ENCODE measurements around the gene WDR62. TPM values are rescaled to one million over a fixed set of nuclear protein-coding genes. Genes with fewer than 3 reads are reported as not detected.

The WDR62 gene
- 14.0 and 17.0 TPM in 2 replicates for total RNA-seq (2021)
- percentile 71 among the genes with signal in this experiment for Bru-seq, nascent RNA
- percentile 58 among the genes with signal in this experiment for BruChase-seq, experiment 1, labeled RNA remaining after a 2-hour chase
- percentile 75 among the genes with signal in this experiment for BruChase-seq, experiment 2, labeled RNA remaining after a 6-hour chase
- long read RNA-seq, full-length matches to known transcripts, result 8 of 17 reads
- long read RNA-seq, partial matches to known transcripts, result 5 of 17 reads
- long read RNA-seq, other reads (novel, unspliced or antisense), result 4 of 17 reads

- no peak for TF ChIP-seq EZH2 (IDR thresholded peaks at IDR 0.05; ENCODE audit: low read depth)
- TF ChIP-seq, protein P1, sequence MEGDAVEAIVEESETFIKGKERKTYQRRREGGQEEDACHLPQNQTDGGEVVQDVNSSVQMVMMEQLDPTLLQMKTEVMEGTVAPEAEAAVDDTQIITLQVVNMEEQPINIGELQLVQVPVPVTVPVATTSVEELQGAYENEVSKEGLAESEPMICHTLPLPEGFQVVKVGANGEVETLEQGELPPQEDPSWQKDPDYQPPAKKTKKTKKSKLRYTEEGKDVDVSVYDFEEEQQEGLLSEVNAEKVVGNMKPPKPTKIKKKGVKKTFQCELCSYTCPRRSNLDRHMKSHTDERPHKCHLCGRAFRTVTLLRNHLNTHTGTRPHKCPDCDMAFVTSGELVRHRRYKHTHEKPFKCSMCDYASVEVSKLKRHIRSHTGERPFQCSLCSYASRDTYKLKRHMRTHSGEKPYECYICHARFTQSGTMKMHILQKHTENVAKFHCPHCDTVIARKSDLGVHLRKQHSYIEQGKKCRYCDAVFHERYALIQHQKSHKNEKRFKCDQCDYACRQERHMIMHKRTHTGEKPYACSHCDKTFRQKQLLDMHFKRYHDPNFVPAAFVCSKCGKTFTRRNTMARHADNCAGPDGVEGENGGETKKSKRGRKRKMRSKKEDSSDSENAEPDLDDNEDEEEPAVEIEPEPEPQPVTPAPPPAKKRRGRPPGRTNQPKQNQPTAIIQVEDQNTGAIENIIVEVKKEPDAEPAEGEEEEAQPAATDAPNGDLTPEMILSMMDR (conservative IDR thresholded peaks at IDR 0.05), result no peak
- peaks cover 21% of the 10 kb centered on the region; the same call in 1 of the 2 replicates for H3F3A ChIP-seq (ENCODE audit: insufficient read depth, low read depth)
- no peaks in the 10 kb centered on the region for H3K9me3 ChIP-seq (ENCODE audit: insufficient read depth, low read depth)
- no peaks in the 10 kb centered on the region for H4K20me1 ChIP-seq (ENCODE audit: insufficient read depth)
- peak; percentile 83 to 94 for DNase-seq
- ChIA-PET CTCF (interaction anchor here (0.6 kb wide), 1 partner anchor 116 kb away, joined by 3 read pairs; no protein-coding TSS in a partner anchor), POLR2A (ENCODE audit: unreplicated experiment) (interaction anchor here (1.6 to 2.0 kb wide), 2 partner anchors 41 to 46 kb away, joined by 7 read pairs; partner anchors contain the start of genes ALKBH6 and SYNE4)
- no TSS peak for BruUV-seq (replicated peaks)
- peak within 1 kb of the TSS; percentile 69 for H3K27ac ChIP-seq
- peak within 1 kb of the TSS; percentile 99 for H3K4me2 ChIP-seq
- H3K27me3 ChIP-seq (ENCODE audit: insufficient read depth, low read depth), result no peaks in the 10 kb centered on the region
- peaks cover 12% of the 10 kb centered on the region; the same call in 1 of the 2 replicates for H3K4me1 ChIP-seq (replicated peaks; ENCODE audit: insufficient read depth)
- intact Hi-C loops (cut with micrococcal nuclease; ENCODE audit: unreplicated experiment), result loop anchor here (1.0 to 10.0 kb wide), 3 partner anchors 41 to 60 kb away; partner anchors contain the start of genes ALKBH6, OVOL3, POLR2I and SYNE4
- no peaks in the 10 kb centered on the region for H3K9me2 ChIP-seq (ENCODE audit: insufficient read depth)
- peaks cover 22% of the 10 kb centered on the region; the same call in 1 of the 2 replicates for H3K79me2 ChIP-seq (ENCODE audit: low read depth)
- H3K4me3 ChIP-seq, result peak within 1 kb of the TSS; percentile 90
- peak within 1 kb of the TSS; percentile 81 for H2AFZ ChIP-seq
- no peaks in the 10 kb centered on the region for H3K36me3 ChIP-seq (ENCODE audit: low read depth)
Measured at GRCh38 chr19:36054733-36055686, at the start of gene WDR62. WDR62 (plus strand) TSS chr19:36054897; CDS start chr19:36054972, 75 bp downstream.

- Histone ChIP-seq H3F3A (ENCODE audit: insufficient read depth, low read depth) (peaks cover 4% of the 10 kb centered on the region; the same call in 1 of the 2 replicates), H3K9me3 (ENCODE audit: insufficient read depth, low read depth) (no peaks in the 10 kb centered on the region), H3K79me2 (ENCODE audit: low read depth) (no peaks in the 10 kb centered on the region), H3K4me3 (no peak overlapping the region), H3K27me3 (ENCODE audit: insufficient read depth, low read depth) (no peaks in the 10 kb centered on the region), H3K27ac (no peak overlapping the region), H3K4me2 (no peak overlapping the region), H4K20me1 (ENCODE audit: insufficient read depth) (no peaks in the 10 kb centered on the region), H3K9me2 (ENCODE audit: insufficient read depth) (no peaks in the 10 kb centered on the region), H2AFZ (no peak overlapping the region), H3K36me3 (ENCODE audit: low read depth) (no peaks in the 10 kb centered on the region), H3K4me1 (replicated peaks; ENCODE audit: insufficient read depth) (no peaks in the 10 kb centered on the region)
- ChIA-PET POLR2A (ENCODE audit: unreplicated experiment) (interaction anchor here (0.6 kb wide), 1 partner anchor 102 kb away, joined by 9 read pairs; no protein-coding TSS in a partner anchor), CTCF (no interaction called here)
- no TSS peak for BruUV-seq (replicated peaks)
- TF ChIP-seq, protein P1 (conservative IDR thresholded peaks at IDR 0.05), result no peak
- no peak for TF ChIP-seq EZH2 (IDR thresholded peaks at IDR 0.05; ENCODE audit: low read depth)
- intact Hi-C loops (cut with micrococcal nuclease; ENCODE audit: unreplicated experiment), result no loop called here
- no peak for DNase-seq
Measured at GRCh38 chr19:36006955-36007354, 47.7 kb upstream of the WDR62 start.

All from PC-9 (cell line).